ENCODE data around the gene RALA. TPM values are rescaled to one million over a fixed set of nuclear protein-coding genes. Genes with fewer than 3 reads are reported as not detected.

Gene RALA
- total and polyA plus RNA-seq, 10 of the 15 experiments (the other 5 are each of a cell fraction or from before 2014, with no cell fraction given), result 7.5 to 53.3 (median 23.1) TPM

DNA sequence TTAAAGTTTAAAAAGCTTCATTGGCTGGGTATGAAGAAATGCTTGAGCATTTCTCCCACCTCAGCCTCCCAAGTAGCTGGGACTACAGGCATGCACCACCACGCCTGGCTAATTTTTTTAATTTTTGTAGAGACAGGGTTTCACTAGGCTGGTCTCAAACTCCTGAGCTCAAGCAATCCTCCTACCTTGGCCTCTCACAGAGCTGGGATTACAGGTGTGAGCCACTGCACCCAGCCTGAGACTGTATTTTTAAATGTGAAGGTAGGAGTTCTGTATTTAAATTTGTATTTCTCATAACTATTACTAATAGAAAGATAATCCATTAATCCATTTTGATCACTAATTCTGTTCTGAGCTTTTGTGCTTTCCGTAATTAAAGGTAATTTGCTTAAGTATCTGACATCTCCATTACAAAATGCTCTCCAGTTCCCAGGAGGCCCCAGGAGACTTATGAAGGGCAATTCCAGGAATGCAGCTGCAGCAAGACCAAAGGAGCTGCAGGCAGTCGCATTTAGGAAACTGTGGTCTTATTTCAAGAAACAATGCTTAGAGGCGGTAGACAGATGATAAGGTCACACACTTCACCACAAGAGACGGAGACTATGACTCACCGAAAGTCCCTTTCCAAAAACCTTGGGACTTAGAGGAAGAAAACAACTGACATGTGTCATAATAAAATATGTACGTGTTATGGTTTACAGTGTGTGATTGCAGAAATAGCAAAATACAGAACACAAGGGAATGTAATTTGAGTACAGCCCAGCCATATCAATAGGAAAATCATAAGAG is 33.9 kb upstream of the RALA start (continued):
- TF ChIP-seq, protein P1, sequence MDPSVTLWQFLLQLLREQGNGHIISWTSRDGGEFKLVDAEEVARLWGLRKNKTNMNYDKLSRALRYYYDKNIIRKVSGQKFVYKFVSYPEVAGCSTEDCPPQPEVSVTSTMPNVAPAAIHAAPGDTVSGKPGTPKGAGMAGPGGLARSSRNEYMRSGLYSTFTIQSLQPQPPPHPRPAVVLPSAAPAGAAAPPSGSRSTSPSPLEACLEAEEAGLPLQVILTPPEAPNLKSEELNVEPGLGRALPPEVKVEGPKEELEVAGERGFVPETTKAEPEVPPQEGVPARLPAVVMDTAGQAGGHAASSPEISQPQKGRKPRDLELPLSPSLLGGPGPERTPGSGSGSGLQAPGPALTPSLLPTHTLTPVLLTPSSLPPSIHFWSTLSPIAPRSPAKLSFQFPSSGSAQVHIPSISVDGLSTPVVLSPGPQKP (IDR thresholded peaks at IDR 0.05; ENCODE audit: low read depth, low read length), result no peak
- TF ChIP-seq RELA (IDR thresholded peaks at IDR 0.05; ENCODE audit: borderline replicate concordance, partially characterized antibody), result peak; percentile 20
- TF ChIP-seq HCFC1 (IDR thresholded peaks at IDR 0.05; ENCODE audit: low read length), result no peak

DNA sequence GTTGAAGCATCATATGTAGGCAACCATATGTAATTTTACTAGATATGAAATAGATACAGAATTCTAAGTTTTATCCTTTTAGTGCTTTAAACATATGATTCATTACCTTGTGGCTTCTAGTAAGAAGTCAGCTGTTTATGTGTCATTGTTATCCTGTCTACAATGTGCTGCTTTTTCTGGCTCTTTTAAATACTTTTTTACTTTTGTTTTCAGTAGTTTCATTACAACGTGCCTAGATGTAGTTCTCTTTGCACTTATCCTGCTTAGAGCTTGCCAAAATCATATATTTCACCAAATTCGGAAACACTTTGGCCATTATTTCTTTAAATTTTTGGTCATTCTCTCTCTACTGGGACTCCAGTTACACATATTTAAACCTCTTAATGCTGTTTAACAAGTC is 30.8 kb upstream of the RALA start:
- ChIA-PET SMC1A (ENCODE audit: uncharacterized antibody, unreplicated experiment) (interaction anchor here (1.1 to 3.9 kb wide), 7 partner anchors 9 to 149 kb away, joined by 3 to 26 read pairs (median 3); no protein-coding TSS in a partner anchor), POLR2A (interaction anchor here (0.6 kb wide), 3 partner anchors 28 to 751 kb away, joined by 4 to 5 read pairs (median 4); no protein-coding TSS in a partner anchor), RAD21 (ENCODE audit: unreplicated experiment) (interaction anchor here (0.6 to 1.0 kb wide), 2 partner anchors 17 to 187 kb away, joined by 3 to 5 read pairs; no protein-coding TSS in a partner anchor), CTCF (interaction anchor here (1.0 to 1.9 kb wide), 3 partner anchors 12 to 149 kb away, joined by 4 to 7 read pairs (median 5); no protein-coding TSS in a partner anchor)
- TF ChIP-seq FOXK2 (IDR thresholded peaks at IDR 0.05) (no peak), RAD51 (IDR thresholded peaks at IDR 0.05) (0 out of 2 replicates have a peak, but pooled peaks have one; percentile 29), ATF7 (IDR thresholded peaks at IDR 0.05; ENCODE audit: low read depth) (0 out of 2 replicates have a peak, but pooled peaks have one; percentile 33)
- Histone ChIP-seq H3K79me2 (ENCODE audit: control insufficient read depth, insufficient read depth, low read length) (no peaks in the 10 kb centered on the region), H3K27me3 (replicated peaks in 1 of 2; ENCODE audit: control insufficient read depth in 2 of 2, insufficient read depth in 2 of 2, low read length in 1 of 2) (no peaks in the 10 kb centered on the region), H2AFZ (ENCODE audit: control insufficient read depth, low read depth, low read length) (no peak overlapping the region), H3K36me3 (ENCODE audit: control insufficient read depth in 2 of 2, insufficient read depth in 2 of 2, low read length in 1 of 2) (no peaks in the 10 kb centered on the region), H3K4me3 (no peak overlapping the region), H4K20me1 (ENCODE audit: control insufficient read depth, insufficient read depth) (no peaks in the 10 kb centered on the region), H3K27ac (ENCODE audit: control insufficient read depth, insufficient read depth) (no peak overlapping the region), H3K4me2 (ENCODE audit: control insufficient read depth, insufficient read depth) (no peak overlapping the region), H3K4me1 (ENCODE audit: control insufficient read depth, insufficient read depth, low read length) (peaks cover 5% of the 10 kb centered on the region; the same call in 1 of the 2 replicates), H3K9me3 (replicated peaks; ENCODE audit: control insufficient read depth, insufficient read depth, low read length) (no peaks in the 10 kb centered on the region), H3K9ac (ENCODE audit: control insufficient read depth, insufficient read depth, low read length) (no peak overlapping the region)
- ATAC-seq, result peak; percentile 44
- in situ Hi-C loops (cut with MboI) (no loop called here), intact Hi-C loops (cut with micrococcal nuclease; ENCODE audit: unreplicated experiment) (no loop called here)
- 26% methylated on average over 2 of the region's 2 CpGs for WGBS (ENCODE audit: insufficient coverage, insufficient replicate concordance, low lambda C conversion rate, missing lambda C conversion rate)
- no TSS peak for BruUV-seq (replicated peaks)
- no peak for FAIRE-seq
- no peak for DNase-seq (ENCODE audit: low read depth, low spot score)
